ENCODE data around the gene CHD6. TPM values are rescaled to one million over a fixed set of nuclear protein-coding genes. Genes with fewer than 3 reads are reported as not detected.

The CHD6 gene
- total RNA-seq, 2 experiments from 2014 or later, result 26.9 to 45.7 TPM

- Histone ChIP-seq H2AFZ (ENCODE audit: low read length) (no peak overlapping the region), H3K9me3 (ENCODE audit: low read length) (no peaks in the 10 kb centered on the region), H3K27ac (ENCODE audit: low read depth, low read length, poor library complexity, severe bottlenecking) (no peak overlapping the region), H3K4me1 (ENCODE audit: insufficient read depth, low read length, poor library complexity, severe bottlenecking) (no peaks in the 10 kb centered on the region), H3K4me3 (ENCODE audit: low read depth, low read length, poor library complexity, severe bottlenecking) (no peak overlapping the region), H3K4me2 (ENCODE audit: low read length) (no peak overlapping the region), H3K36me3 (ENCODE audit: insufficient read depth, low read length) (peaks cover 32% of the 10 kb centered on the region), H3K79me2 (ENCODE audit: insufficient read depth, low read depth, low read length) (no peaks in the 10 kb centered on the region), H4K20me1 (ENCODE audit: insufficient read depth, low read length) (no peaks in the 10 kb centered on the region), H3K9me2 (ENCODE audit: insufficient read depth, low read length) (no peaks in the 10 kb centered on the region)
- no TSS peak for BruUV-seq (replicated peaks)
- no peak for DNase-seq (ENCODE audit: low spot score)
- POLR2A ChIA-PET, result interaction anchor here (0.5 kb wide), 1 partner anchor 203 kb away, joined by 3 read pairs; no protein-coding TSS in a partner anchor
- CTCF ChIA-PET (ENCODE audit: unreplicated experiment), result no interaction called here
- TF ChIP-seq EZH2phosphoT487 (IDR thresholded peaks at IDR 0.05; ENCODE audit: borderline replicate concordance, low read depth, low read length), result no peak
- TF ChIP-seq CTCF (conservative IDR thresholded peaks at IDR 0.05; ENCODE audit: low read length), result no peak
- intact Hi-C loops (cut with micrococcal nuclease; ENCODE audit: unreplicated experiment), result no loop called here
Measured at GRCh38 chr20:41428285-41428684, 189.9 kb downstream of the CHD6 start.

- ChIA-PET CTCF (ENCODE audit: unreplicated experiment) (no interaction called here), POLR2A (no interaction called here)
- TF ChIP-seq CTCF (conservative IDR thresholded peaks at IDR 0.05; ENCODE audit: low read length), result no peak
- no peak for TF ChIP-seq EZH2phosphoT487 (IDR thresholded peaks at IDR 0.05; ENCODE audit: borderline replicate concordance, low read depth, low read length)
- BruUV-seq (replicated peaks), result no TSS peak
- H3K36me3 ChIP-seq (ENCODE audit: insufficient read depth, low read length), result peaks cover 37% of the 10 kb centered on the region
- H4K20me1 ChIP-seq (ENCODE audit: insufficient read depth, low read length), result no peaks in the 10 kb centered on the region
- H3K4me3 ChIP-seq (ENCODE audit: low read depth, low read length, poor library complexity, severe bottlenecking), result no peak overlapping the region
- H3K9me2 ChIP-seq (ENCODE audit: insufficient read depth, low read length), result no peaks in the 10 kb centered on the region
- intact Hi-C loops (cut with micrococcal nuclease; ENCODE audit: unreplicated experiment), result no loop called here
- no peak overlapping the region for H3K4me2 ChIP-seq (ENCODE audit: low read length)
- H2AFZ ChIP-seq (ENCODE audit: low read length), result no peak overlapping the region
- H3K4me1 ChIP-seq (ENCODE audit: insufficient read depth, low read length, poor library complexity, severe bottlenecking), result no peaks in the 10 kb centered on the region
- H3K27ac ChIP-seq (ENCODE audit: low read depth, low read length, poor library complexity, severe bottlenecking), result no peak overlapping the region
- DNase-seq (ENCODE audit: low spot score), result no peak
- no peaks in the 10 kb centered on the region for H3K9me3 ChIP-seq (ENCODE audit: low read length)
- no peaks in the 10 kb centered on the region for H3K79me2 ChIP-seq (ENCODE audit: insufficient read depth, low read depth, low read length)
Measured at GRCh38 chr20:41427833-41428232, 190.3 kb downstream of the CHD6 start.

DNA sequence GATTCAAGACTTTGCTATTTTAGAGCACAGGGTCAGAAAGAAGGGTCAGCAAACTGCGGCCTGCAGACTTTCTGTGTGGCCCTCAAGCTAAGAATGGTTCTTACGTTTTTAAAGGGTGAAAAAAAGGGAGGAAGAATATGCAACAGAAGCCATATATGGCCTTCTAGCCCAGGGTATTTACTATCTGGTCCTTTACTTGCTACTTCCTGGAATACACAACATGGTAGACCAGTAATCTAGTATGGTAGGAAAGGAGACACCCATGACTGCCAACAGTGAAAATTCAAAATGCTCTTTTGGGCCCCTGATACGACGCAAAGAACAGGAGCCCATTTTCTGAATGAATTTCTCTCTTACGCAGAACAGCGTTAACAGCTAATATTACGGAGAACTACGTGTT, 191.2 kb downstream of the CHD6 start:
- Histone ChIP-seq H2AFZ (ENCODE audit: low read length) (no peak overlapping the region), H4K20me1 (ENCODE audit: insufficient read depth, low read length) (no peaks in the 10 kb centered on the region), H3K9me2 (ENCODE audit: insufficient read depth, low read length) (no peaks in the 10 kb centered on the region), H3K4me2 (ENCODE audit: low read length) (no peak overlapping the region), H3K4me1 (ENCODE audit: insufficient read depth, low read length, poor library complexity, severe bottlenecking) (no peaks in the 10 kb centered on the region), H3K79me2 (ENCODE audit: insufficient read depth, low read depth, low read length) (no peaks in the 10 kb centered on the region), H3K9me3 (ENCODE audit: low read length) (no peaks in the 10 kb centered on the region), H3K27ac (ENCODE audit: low read depth, low read length, poor library complexity, severe bottlenecking) (no peak overlapping the region), H3K36me3 (ENCODE audit: insufficient read depth, low read length) (peaks cover 45% of the 10 kb centered on the region), H3K4me3 (ENCODE audit: low read depth, low read length, poor library complexity, severe bottlenecking) (no peak overlapping the region)
- intact Hi-C loops (cut with micrococcal nuclease; ENCODE audit: unreplicated experiment), result no loop called here
- no peak for TF ChIP-seq CTCF (conservative IDR thresholded peaks at IDR 0.05; ENCODE audit: low read length)
- TF ChIP-seq EZH2phosphoT487 (IDR thresholded peaks at IDR 0.05; ENCODE audit: borderline replicate concordance, low read depth, low read length), result no peak
- POLR2A ChIA-PET, result no interaction called here
- DNase-seq (ENCODE audit: low spot score), result no peak
- CTCF ChIA-PET (ENCODE audit: unreplicated experiment), result no interaction called here
- no TSS peak for BruUV-seq (replicated peaks)

All from OCI-LY7 (cell line).